Measurements from ENCODE around the gene TCF4.

DNA sequence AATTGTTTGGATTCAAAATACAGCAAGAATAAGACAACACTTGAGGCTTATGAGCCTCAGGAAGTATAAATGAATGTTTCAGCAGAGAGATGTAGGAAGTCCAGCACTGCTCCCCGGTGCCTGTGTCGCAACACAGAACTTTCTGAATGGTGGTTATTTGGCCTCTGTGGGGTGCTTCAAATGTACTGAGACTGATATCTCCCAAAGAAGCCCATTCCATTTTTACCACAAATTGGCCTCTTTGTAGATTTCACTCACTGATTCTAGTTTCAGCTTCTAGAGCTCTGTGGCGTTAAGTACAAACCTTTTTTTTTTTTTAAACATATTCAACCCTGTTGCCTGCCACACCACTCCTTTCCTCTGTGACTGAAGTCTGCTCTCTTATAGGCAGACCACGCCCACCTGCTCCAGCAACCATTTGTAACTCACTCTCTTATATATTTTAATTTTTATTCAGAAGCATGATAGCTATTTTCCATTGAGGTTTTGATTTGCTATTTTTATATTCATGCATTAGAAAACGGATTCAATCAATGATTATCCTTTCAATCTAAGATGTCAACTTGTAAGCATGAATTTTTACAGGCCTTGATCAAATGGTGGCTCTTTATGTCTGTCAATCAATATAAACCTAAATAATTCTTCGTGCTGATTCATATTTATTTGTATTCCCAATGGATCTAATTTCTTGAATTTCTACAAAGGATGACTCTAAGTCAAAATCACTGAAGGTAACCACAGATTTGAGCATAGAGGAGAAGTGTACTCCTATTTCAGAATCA is 351.7 kb downstream of the TCF4 start:
- TF ChIP-seq CTCF (IDR thresholded peaks at IDR 0.05) (no peak), POLR2A (IDR thresholded peaks at IDR 0.05) (no peak)
